Transverse colon (tissue), 4 donors: ENCODE results near the gene PPP4R3A.

Experiments used
- POLR2AphosphoS5 ChIP-seq, 3 donors: sonication (generic); formaldehyde crosslinking; IDR thresholded peaks; one replicate each; pipeline ENCODE4 v1.6.1; 2016; ENCODE audit warnings: antibody characterized with exemption in 3 of 3
- TF ChIP-seq, protein P1 (sequence below), 5 experiments: fragments of 200-600 bp in 3 of 5; fragments of 450-650 bp in 2 of 5; sonication (generic) in 3 of 5; IDR thresholded peaks; 1 replicate in 2 of 5; 2 replicates in 3 of 5; pipeline ENCODE4 v1.5.1; 2016 to 2017; ENCODE audit warnings: antibody characterized with exemption in 5 of 5, inconsistent platforms in 3 of 5, mild to moderate bottlenecking in 2 of 5, moderate library complexity in 1 of 5

DNA sequence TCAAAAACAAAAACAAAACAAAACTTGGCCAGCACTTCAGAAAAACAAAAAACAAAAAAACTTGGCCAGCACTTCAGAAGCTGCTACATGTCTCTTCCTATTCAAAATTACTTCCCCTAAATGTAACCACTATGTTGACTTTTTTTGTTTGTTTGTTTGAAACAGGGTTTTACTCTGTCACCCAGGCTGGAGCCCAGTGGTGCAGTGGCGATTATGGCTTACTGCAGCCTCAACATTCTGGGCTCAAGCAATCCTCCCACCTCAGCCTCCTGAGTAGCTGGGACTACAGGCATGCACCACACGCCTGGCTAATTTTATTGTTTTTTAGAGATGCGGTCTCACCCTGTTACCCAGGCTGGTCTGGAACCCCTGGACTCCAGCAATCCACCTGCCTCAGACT is 38.0 kb upstream of the PPP4R3A start:
- TF ChIP-seq, protein P1, sequence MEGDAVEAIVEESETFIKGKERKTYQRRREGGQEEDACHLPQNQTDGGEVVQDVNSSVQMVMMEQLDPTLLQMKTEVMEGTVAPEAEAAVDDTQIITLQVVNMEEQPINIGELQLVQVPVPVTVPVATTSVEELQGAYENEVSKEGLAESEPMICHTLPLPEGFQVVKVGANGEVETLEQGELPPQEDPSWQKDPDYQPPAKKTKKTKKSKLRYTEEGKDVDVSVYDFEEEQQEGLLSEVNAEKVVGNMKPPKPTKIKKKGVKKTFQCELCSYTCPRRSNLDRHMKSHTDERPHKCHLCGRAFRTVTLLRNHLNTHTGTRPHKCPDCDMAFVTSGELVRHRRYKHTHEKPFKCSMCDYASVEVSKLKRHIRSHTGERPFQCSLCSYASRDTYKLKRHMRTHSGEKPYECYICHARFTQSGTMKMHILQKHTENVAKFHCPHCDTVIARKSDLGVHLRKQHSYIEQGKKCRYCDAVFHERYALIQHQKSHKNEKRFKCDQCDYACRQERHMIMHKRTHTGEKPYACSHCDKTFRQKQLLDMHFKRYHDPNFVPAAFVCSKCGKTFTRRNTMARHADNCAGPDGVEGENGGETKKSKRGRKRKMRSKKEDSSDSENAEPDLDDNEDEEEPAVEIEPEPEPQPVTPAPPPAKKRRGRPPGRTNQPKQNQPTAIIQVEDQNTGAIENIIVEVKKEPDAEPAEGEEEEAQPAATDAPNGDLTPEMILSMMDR (IDR thresholded peaks at IDR 0.05), result no peak
- TF ChIP-seq POLR2AphosphoS5 (IDR thresholded peaks at IDR 0.05), result no peak
